Endometrial microvascular endothelial cells (primary cell): ENCODE results near the gene IRF2BP2. TPM values are rescaled to one million over a fixed set of nuclear protein-coding genes. Genes with fewer than 3 reads are reported as not detected.

Experiments
- in situ Hi-C: cut with HindIII; loops from 2 replicates; pipeline ENCODE4 v1.10.0; 2017; ENCODE audit warnings: low sequenced_read_pairs, low pct_unique_long_range_greater_than_20kb; ENCODE audit errors: inconsistent ontology term
- total RNA-seq: library from RNA; depleted of rRNA; stranded (reverse); fragments of >200 nt; gene quantifications from one replicate; pipeline ENCODE4 v1.2.3, GENCODE V29; 2015; ENCODE audit errors: inconsistent ontology term

Gene IRF2BP2
- total RNA-seq, 1 donor from 2014 or later = 57.4 TPM

DNA sequence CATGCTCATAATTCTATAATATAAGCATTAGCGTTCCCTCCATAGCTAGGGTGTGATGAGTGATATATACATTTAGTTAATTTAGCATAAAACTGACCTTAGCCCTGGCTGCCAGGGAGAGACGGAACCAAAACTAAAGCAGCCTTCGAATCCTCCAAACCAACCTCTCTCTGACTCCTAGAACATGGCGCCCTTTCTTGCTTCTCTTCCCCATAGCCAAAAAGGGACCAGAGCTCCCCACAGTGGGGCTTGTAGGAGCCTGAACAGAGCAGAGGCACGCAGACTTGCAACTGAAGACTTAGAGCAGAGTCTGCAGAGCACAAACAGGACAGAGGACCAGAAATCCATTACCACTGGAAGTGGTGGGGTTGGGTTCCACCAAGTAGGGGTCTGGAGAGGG lies 17.7 kb downstream of the IRF2BP2 start:
- in situ Hi-C loops = no loop called here

GRCh38 chr1:234591131-234591530 lies 18.8 kb downstream of the IRF2BP2 start:
- in situ Hi-C loops = no loop called here

GRCh38 chr1:234589854-234590620 lies 19.9 kb downstream of the IRF2BP2 start:
- in situ Hi-C loops = no loop called here

DNA sequence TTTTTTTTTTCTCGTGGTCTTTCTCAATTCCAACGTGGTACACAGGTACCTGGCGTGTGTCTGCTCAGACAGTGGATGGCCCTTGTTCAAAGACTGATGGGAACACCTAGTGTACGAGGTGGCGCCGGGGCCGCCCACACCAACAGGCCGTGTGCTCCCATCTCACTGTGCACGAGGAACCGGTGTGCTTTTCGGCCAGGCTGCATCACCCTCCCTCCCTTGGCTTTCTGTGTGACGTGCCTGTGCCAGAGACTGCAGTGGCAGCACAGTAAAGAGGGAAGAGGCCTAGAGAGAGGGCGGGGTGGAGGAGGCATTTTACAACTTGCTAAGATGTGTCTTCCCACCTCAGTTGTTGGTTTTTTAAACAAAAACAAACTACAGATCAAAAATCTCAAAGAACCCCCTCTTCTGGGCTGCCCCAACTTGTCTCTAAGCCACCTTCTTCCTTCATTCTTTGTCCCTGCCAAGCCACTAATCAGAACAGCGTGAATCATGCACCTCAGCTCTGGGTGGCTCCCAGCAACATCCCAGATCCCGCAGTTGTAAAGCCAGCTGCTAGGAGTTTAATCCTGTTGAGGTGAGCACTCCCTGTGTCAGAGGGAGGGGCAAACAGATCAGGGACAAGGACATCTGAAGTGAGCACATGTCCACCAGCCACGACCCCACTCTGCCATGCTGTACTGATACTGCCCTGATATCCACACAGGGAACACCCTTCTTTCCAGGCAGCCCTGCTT lies 20.7 kb downstream of the IRF2BP2 start:
- in situ Hi-C loops = no loop called here

DNA sequence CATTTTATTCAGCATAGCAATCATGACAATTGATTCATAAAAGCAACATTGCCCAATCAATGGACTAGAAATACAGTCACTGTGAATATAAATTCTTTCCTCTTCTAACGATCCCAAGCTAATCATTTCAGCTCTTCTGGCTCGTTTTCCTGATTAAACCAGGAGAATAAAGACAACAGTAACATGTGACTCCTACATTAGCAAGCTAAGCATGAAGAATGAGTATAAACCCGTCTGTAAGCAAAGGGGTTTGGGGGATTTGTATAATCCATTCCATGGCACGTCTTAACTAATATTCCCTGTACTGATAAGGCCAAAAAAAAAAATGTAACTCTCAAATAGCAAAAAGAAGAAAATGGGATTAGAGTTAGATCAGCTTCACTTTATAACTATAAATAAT lies 21.6 kb downstream of the IRF2BP2 start:
- in situ Hi-C loops = no loop called here

DNA sequence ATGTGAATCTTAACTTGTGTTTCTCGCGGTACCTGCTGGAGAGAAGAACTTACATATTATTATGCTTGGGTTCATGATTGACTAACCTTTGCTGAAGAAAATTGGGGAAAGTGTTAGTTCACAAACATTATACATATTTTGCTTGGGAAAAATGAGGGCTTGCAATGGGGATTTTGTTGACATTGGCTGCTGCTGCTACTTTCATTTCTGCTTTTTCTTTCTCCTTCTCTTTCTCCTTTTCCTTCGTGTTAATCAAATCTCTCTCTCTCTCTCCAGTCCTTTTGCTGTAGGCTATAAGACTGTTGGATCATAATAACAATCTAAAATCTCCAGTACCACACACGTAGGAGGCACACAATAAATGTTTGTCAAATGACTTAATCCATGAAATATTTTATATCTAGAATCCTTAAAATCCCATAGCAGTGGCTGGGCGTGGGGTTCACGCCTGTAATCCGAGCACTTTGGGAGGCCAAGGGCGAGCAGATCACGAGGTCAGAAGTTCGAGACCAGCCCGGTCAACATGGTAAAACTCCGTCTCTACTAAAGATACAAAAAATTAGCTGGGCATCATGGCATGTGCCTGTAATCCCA lies 23.0 kb downstream of the IRF2BP2 start:
- in situ Hi-C loops = no loop called here

DNA sequence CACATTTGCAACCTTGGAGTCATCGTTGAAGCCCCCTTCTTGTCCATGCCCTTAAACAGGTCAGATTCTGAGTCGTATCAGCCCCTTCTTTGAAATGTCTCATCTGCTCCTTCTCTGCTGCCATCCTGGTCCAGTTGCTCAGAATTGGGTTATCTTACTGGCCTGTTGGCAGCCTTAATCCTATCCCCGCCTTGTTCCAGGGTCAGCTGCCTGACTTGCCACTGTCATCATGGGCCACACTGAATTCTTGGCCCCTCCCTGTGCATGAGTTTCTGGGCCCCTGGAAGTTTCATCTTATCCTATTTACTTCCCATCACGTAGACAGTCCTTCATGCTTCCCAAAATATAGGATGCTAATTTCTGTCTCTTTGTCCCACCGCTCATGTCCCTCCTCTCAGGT lies 23.7 kb downstream of the IRF2BP2 start:
- in situ Hi-C loops = no loop called here

- in situ Hi-C loops = no loop called here
Observed at GRCh38 chr1:234585330-234586055, 24.5 kb downstream of the IRF2BP2 start.

DNA sequence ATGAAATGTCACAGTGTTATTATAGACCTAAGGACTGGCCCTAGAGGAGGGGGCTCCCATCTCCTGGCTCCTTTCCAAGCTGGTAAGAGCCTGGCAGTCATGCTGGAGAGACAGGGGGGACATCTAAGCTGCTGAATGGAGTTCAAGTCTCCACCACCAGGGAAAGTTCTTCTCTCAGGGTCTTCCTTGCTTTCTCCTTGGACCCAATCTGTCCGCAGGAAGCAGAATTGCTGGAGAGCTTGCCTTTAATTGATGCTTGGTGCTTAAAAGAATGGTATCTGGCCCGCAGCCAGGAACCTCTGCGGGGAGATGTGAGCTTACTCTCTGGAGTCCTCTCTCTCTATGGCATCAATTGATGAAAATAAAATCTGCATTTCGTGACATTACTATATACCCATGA lies 25.1 kb downstream of the IRF2BP2 start:
- in situ Hi-C loops = no loop called here

GRCh38 chr1:234584420-234584805 lies 25.6 kb downstream of the IRF2BP2 start:
- in situ Hi-C loops = no loop called here

- in situ Hi-C loops = no loop called here
Observed at GRCh38 chr1:234583755-234584419, 26.1 kb downstream of the IRF2BP2 start.

GRCh38 chr1:234582681-234583301 lies 27.2 kb downstream of the IRF2BP2 start:
- in situ Hi-C loops = no loop called here

GRCh38 chr1:234582186-234582585 lies 27.8 kb downstream of the IRF2BP2 start:
- in situ Hi-C loops = no loop called here

- in situ Hi-C loops = no loop called here
Observed at GRCh38 chr1:234581063-234581714, 28.8 kb downstream of the IRF2BP2 start.

DNA sequence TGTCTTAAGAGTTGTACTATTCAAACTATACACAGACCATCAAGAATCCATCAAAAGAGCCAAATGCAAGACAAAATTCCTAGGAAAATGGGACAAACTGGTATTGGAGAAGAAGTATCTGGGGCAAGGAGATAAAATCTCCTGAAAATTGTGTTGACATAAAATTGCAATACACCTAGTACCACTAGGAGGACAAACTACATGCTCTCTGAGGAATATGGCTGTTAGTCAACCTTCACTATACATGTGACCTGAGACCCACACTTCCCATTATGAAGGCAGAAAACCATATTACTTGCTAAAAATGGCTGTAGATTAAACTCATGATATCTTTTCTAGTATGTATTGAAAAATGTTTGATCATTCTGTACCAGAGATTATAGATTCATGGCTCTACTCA lies 30.0 kb downstream of the IRF2BP2 start:
- in situ Hi-C loops = no loop called here

DNA sequence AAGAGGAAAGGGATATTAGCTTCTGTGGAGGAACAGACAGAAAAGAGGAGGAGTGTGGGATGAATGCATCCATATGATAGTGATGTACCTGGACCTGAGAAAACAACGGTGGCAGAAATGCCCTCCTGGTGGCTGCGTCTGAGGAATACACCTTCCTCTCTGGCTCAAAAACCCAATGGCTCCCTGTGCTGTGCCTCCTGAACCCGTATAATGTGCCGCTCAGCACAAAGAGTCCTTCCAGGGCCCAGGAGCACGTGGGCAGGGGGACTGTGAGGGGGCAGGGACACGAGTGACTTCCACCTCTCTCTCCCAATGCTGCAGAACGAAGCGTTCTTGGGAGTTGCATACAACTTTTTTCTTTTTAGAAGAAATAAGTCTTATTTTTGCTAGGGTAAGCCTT lies 31.2 kb downstream of the IRF2BP2 start:
- in situ Hi-C loops = no loop called here

GRCh38 chr1:234578087-234578486 lies 31.9 kb downstream of the IRF2BP2 start:
- in situ Hi-C loops = no loop called here

DNA sequence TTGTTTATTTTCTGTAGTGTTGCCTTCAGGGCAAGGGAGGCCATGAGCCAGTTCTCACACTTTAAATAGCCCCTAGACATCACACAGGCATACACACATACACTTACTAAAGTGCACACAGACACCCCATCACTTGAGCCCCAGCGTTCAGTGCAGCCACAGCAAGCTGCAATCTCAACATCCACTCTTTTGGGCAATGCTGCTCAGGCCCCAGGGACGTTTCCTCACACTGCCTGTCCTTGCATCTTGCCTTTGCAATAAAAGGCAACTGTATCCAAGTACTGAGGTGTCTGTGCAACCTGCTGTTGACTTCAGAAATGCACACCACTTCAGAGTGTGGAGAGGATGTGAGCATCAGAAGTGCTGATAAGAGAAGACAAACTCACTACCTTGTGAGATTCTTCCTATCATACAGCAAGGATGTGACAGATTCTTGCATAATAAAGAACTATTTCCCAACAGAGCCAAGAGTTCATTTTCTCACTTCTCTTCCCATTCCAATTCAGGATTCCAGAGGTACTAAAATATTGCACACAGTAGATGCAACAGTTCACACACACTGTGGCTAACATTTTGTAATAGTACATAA lies 36.2 kb downstream of the IRF2BP2 start:
- in situ Hi-C loops = no loop called here
